AG04450 (cell line): Measurements from ENCODE around the gene THAP7. TPM values are rescaled to one million over a fixed set of nuclear protein-coding genes. Genes with fewer than 3 reads are reported as not detected.

Experiments used
- CTCF ChIA-PET: fragments of 300-600, 350-600 bp; formaldehyde crosslinking; extraction: SDS; loops from one replicate; lab custom pipeline; 2022; ENCODE audit warnings: antibody characterized with exemption, inconsistent platforms; lab: Charles Lee
- POLR2A ChIA-PET: fragments of 350-600 bp; formaldehyde crosslinking; extraction: SDS; loops from one replicate; lab custom pipeline; 2021; ENCODE audit warnings: antibody characterized with exemption, inconsistent platforms; lab: Yijun Ruan, JAX
- DNase-seq: peaks from one replicate; pipeline ENCODE4 v3.0.0-alpha.2; 2011; ENCODE audit warnings: low read depth, low spot score
- H3K27ac ChIP-seq: one replicate; pipeline ENCODE4 v1.5.1; 2012; ENCODE audit warnings: low read depth, low read length, control low read depth
- H3K27me3 ChIP-seq: one replicate; pipeline ENCODE4 v1.6.0; 2012; ENCODE audit warnings: low read length; ENCODE audit not compliant: control insufficient read depth, insufficient read depth
- H3K4me3 ChIP-seq: 2 replicates; pipeline ENCODE4 v1.5.1; 2011; ENCODE audit warnings: mild to moderate bottlenecking, low read depth, low read length, control low read depth
- H3K9me3 ChIP-seq: 2 replicates; pipeline ENCODE4 v1.5.1; 2012; ENCODE audit warnings: low read length; ENCODE audit not compliant: control insufficient read depth, insufficient read depth
- CTCF ChIP-seq: IDR thresholded peaks from 2 replicates; pipeline ENCODE4 v1.5.1; 2011; ENCODE audit warnings: low read depth, low read length, control low read depth, inconsistent platforms
- polyA plus RNA-seq: library from polyadenylated mRNA; depleted of rRNA; stranded (reverse); fragments of >200 nt; gene quantifications from 2 replicates; pipeline ENCODE4 v1.2.3, GENCODE V29; 2011

THAP7 gene
- polyA plus RNA-seq, 1 experiment = 12.5 TPM

GRCh38 chr22:20968281-20968977 lies 33.5 kb downstream of the THAP7 start:
- POLR2A ChIA-PET = interaction anchor here (0.6 kb wide), 1 partner anchor 14 kb away, joined by 3 read pairs; the partner anchor contains the start of gene LZTR1
- CTCF ChIA-PET = interaction anchor here (1.1 kb wide), 1 partner anchor 83 kb away, joined by 3 read pairs; no protein-coding TSS in a partner anchor
- DNase-seq = no peak
- TF ChIP-seq CTCF = no peak
- no peaks in the 10 kb centered on the region; the same call in 1 of the 2 replicates for H3K9me3 ChIP-seq
- no peak overlapping the region for H3K4me3 ChIP-seq
- H3K27ac ChIP-seq = no peak overlapping the region
- H3K27me3 ChIP-seq = peaks cover 22% of the 10 kb centered on the region

GRCh38 chr22:20967697-20968211 lies 34.2 kb downstream of the THAP7 start:
- peaks cover 22% of the 10 kb centered on the region for H3K27me3 ChIP-seq
- no peaks in the 10 kb centered on the region; the same call in 1 of the 2 replicates for H3K9me3 ChIP-seq
- no peak overlapping the region for H3K4me3 ChIP-seq
- CTCF ChIA-PET = interaction anchor here (1.0 to 1.1 kb wide), 2 partner anchors 9 to 82 kb away, joined by 3 read pairs; no protein-coding TSS in a partner anchor
- no peak overlapping the region for H3K27ac ChIP-seq
- TF ChIP-seq CTCF = no peak
- no peak for DNase-seq
- POLR2A ChIA-PET = interaction anchor here (0.6 kb wide), 1 partner anchor 14 kb away, joined by 3 read pairs; the partner anchor contains the start of gene LZTR1

- no peaks in the 10 kb centered on the region; the same call in 1 of the 2 replicates for H3K9me3 ChIP-seq
- POLR2A ChIA-PET = no interaction called here
- peaks cover 22% of the 10 kb centered on the region for H3K27me3 ChIP-seq
- no peak within 1 kb of the TSS for H3K27ac ChIP-seq
- no peak within 1 kb of the TSS for H3K4me3 ChIP-seq
- CTCF ChIA-PET = interaction anchor here (0.6 to 1.0 kb wide), 2 partner anchors 8 to 122 kb away, joined by 3 to 5 read pairs; no protein-coding TSS in a partner anchor
- no peak for DNase-seq
- no peak for TF ChIP-seq CTCF
Measured at GRCh38 chr22:20966883-20967696, 34.8 kb downstream of the THAP7 start, which contains the start of gene AIFM3. TSS of gene AIFM3 (plus strand) at chr22:20967255. CDS start at chr22:20967945, 690 bp downstream.

- CTCF ChIA-PET = no interaction called here
- no peaks in the 10 kb centered on the region; the same call in 1 of the 2 replicates for H3K9me3 ChIP-seq
- H3K4me3 ChIP-seq = no peak overlapping the region
- peaks cover 21% of the 10 kb centered on the region for H3K27me3 ChIP-seq
- no peak for DNase-seq
- TF ChIP-seq CTCF = no peak
- POLR2A ChIA-PET = no interaction called here
- no peak overlapping the region for H3K27ac ChIP-seq
Measured at GRCh38 chr22:20965888-20966855, 35.7 kb downstream of the THAP7 start.
